Measurements from ENCODE around the gene ERICH6B. TPM values are rescaled to one million over a fixed set of nuclear protein-coding genes. Genes with fewer than 3 reads are reported as not detected.

Gene ERICH6B
- total RNA-seq, 1 experiment from 2014 or later = not detected

- Mint-ChIP-seq H3K4me3 (ENCODE audit: unreplicated experiment) (no peak overlapping the region), H3K4me1 (ENCODE audit: insufficient read depth, unreplicated experiment) (no peaks in the 10 kb centered on the region), H3K27ac (ENCODE audit: low read depth, unreplicated experiment) (no peak overlapping the region), H3K9me3 (ENCODE audit: unreplicated experiment) (no peaks in the 10 kb centered on the region), H3K27me3 (ENCODE audit: insufficient read depth, unreplicated experiment) (peaks cover 15% of the 10 kb centered on the region), H3K36me3 (ENCODE audit: insufficient read depth, unreplicated experiment) (peaks cover 6% of the 10 kb centered on the region)
- ChIA-PET CTCF (interaction anchor here (0.7 to 1.0 kb wide), 3 partner anchors 19 to 57 kb away, joined by 3 read pairs; no protein-coding TSS in a partner anchor), POLR2A (no interaction called here)
- BruUV-seq (replicated peaks) = no TSS peak
- no peak for DNase-seq (ENCODE audit: unreplicated experiment)
- TF ChIP-seq CTCF (IDR thresholded peaks at IDR 0.05; ENCODE audit: unreplicated experiment) = no peak
- intact Hi-C loops (cut with micrococcal nuclease) = no loop called here
Observed at GRCh38 chr13:45544520-45544919, 71.0 kb downstream of the ERICH6B start.

GRCh38 chr13:45542878-45543277, 72.7 kb downstream of the ERICH6B start:
- H3K27me3 Mint-ChIP-seq (ENCODE audit: insufficient read depth, unreplicated experiment) = peaks cover 6% of the 10 kb centered on the region
- H3K9me3 Mint-ChIP-seq (ENCODE audit: unreplicated experiment) = no peaks in the 10 kb centered on the region
- H3K4me3 Mint-ChIP-seq (ENCODE audit: unreplicated experiment) = no peak overlapping the region
- TF ChIP-seq CTCF (IDR thresholded peaks at IDR 0.05; ENCODE audit: unreplicated experiment) = no peak
- H3K27ac Mint-ChIP-seq (ENCODE audit: low read depth, unreplicated experiment) = no peak overlapping the region
- no TSS peak for BruUV-seq (replicated peaks)
- ChIA-PET POLR2A (interaction anchor here (1.2 kb wide), 1 partner anchor 9 kb away, joined by 3 read pairs; no protein-coding TSS in a partner anchor), CTCF (interaction anchor here (0.6 to 0.7 kb wide), 3 partner anchors 19 to 732 kb away, joined by 3 read pairs; no protein-coding TSS in a partner anchor)
- no peaks in the 10 kb centered on the region for H3K4me1 Mint-ChIP-seq (ENCODE audit: insufficient read depth, unreplicated experiment)
- intact Hi-C loops (cut with micrococcal nuclease) = no loop called here
- no peak for DNase-seq (ENCODE audit: unreplicated experiment)
- peaks cover 11% of the 10 kb centered on the region for H3K36me3 Mint-ChIP-seq (ENCODE audit: insufficient read depth, unreplicated experiment)

- ChIA-PET CTCF (interaction anchor here (0.6 to 0.7 kb wide), 2 partner anchors 18 to 733 kb away, joined by 3 read pairs; no protein-coding TSS in a partner anchor), POLR2A (no interaction called here)
- H3K9me3 Mint-ChIP-seq (ENCODE audit: unreplicated experiment) = no peaks in the 10 kb centered on the region
- H3K4me3 Mint-ChIP-seq (ENCODE audit: unreplicated experiment) = no peak overlapping the region
- BruUV-seq (replicated peaks) = no TSS peak
- no peaks in the 10 kb centered on the region for H3K4me1 Mint-ChIP-seq (ENCODE audit: insufficient read depth, unreplicated experiment)
- H3K27me3 Mint-ChIP-seq (ENCODE audit: insufficient read depth, unreplicated experiment) = peaks cover under 1% of the 10 kb centered on the region
- no peak for TF ChIP-seq CTCF (IDR thresholded peaks at IDR 0.05; ENCODE audit: unreplicated experiment)
- intact Hi-C loops (cut with micrococcal nuclease) = no loop called here
- no peak overlapping the region for H3K27ac Mint-ChIP-seq (ENCODE audit: low read depth, unreplicated experiment)
- peaks cover 11% of the 10 kb centered on the region for H3K36me3 Mint-ChIP-seq (ENCODE audit: insufficient read depth, unreplicated experiment)
- DNase-seq (ENCODE audit: unreplicated experiment) = no peak
Observed at GRCh38 chr13:45542391-45542790, 73.1 kb downstream of the ERICH6B start.

GRCh38 chr13:45541806-45542205, 73.7 kb downstream of the ERICH6B start:
- CTCF ChIA-PET = no interaction called here
- Mint-ChIP-seq H3K4me3 (ENCODE audit: unreplicated experiment) (no peak overlapping the region), H3K4me1 (ENCODE audit: insufficient read depth, unreplicated experiment) (no peaks in the 10 kb centered on the region), H3K36me3 (ENCODE audit: insufficient read depth, unreplicated experiment) (peaks cover 16% of the 10 kb centered on the region), H3K9me3 (ENCODE audit: unreplicated experiment) (no peaks in the 10 kb centered on the region), H3K27me3 (ENCODE audit: insufficient read depth, unreplicated experiment) (no peaks in the 10 kb centered on the region), H3K27ac (ENCODE audit: low read depth, unreplicated experiment) (no peak overlapping the region)
- no peak for DNase-seq (ENCODE audit: unreplicated experiment)
- no peak for TF ChIP-seq CTCF (IDR thresholded peaks at IDR 0.05; ENCODE audit: unreplicated experiment)
- no TSS peak for BruUV-seq (replicated peaks)
- POLR2A ChIA-PET = no interaction called here
- intact Hi-C loops (cut with micrococcal nuclease) = no loop called here

Data from MCF 10A (cell line).